Sciatic nerve (tissue), 2 donors: ENCODE measurements around the gene IER5. TPM values are rescaled to one million over a fixed set of nuclear protein-coding genes. Genes with fewer than 3 reads are reported as not detected.
"Not testable (repeated sequence)": the region's sequence is repeated elsewhere in the genome, so short reads cannot be mapped to it uniquely, and the experiment has no call there.

Experiments
- ATAC-seq: fragments of 200-7000 bp; cut with Tn5 transposase; one replicate; pipeline ENCODE4 v1.9.1; 2020; ENCODE audit warnings: mild to moderate bottlenecking, moderate library complexity
- DNase-seq: peaks from one replicate; pipeline ENCODE4 v3.0.0-alpha.2; 2020; ENCODE audit warnings: low spot score
- intact Hi-C: fragments of 100-400 bp; cut with DNase I; formaldehyde crosslinking; loops from one replicate; pipeline ENCODE4 v1.14.2; 2022
- total RNA-seq: library from RNA; stranded (reverse); fragmentation: NEBNext Ultra II Directional; extraction: Animal tissue kit (Norgen Biotek cat#: 25700); gene quantifications from one replicate; pipeline ENCODE4 v1.2.1, GENCODE V29; 2021
- donor health status: DM: no; HTN: no; CAD: no.
- donor health status: DM: no; HTN: no; CAD: no.

The IER5 gene
- total RNA-seq = 10.9 TPM

GRCh38 chr1:181088079-181089016 is at the start of gene IER5:
IER5 (plus strand) TSS chr1:181088700; CDS start chr1:181088903, 203 bp downstream.
- peak; percentile 98 for DNase-seq
- intact Hi-C loops = loop anchor here (5.0 kb wide), 1 partner anchor 54 kb away; no protein-coding TSS in a partner anchor
- peak; percentile 98 for ATAC-seq

DNA sequence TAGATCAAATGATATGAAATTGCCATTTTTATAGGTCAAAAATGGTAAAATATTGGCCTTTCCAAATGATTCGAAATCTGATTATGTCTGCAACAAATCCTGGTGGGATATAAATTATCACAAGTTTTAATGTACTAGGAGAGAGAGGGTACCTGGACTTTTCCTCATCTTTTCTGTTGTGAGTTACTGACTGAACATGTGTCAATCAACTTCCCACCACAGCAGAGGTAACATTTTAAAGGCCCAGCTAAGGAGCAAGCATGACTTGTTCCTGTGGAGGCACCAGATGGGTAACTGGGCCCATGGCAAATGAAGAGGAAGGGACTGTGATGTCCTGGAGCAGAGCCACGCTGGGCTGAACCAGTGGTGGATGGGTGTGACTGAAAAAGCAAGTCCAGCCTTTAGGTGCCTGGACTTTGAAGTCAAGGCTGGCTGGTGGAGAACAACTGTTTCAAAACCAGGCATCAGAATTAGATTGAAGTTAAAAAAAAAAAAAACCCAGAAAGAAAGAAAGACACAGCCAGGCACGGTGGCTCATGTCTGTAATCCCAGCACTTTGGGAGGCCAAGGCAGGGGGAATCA is 48.1 kb upstream of the IER5 start:
- DNase-seq (no peak), ATAC-seq (no peak)
- intact Hi-C loops = no loop called here

DNA sequence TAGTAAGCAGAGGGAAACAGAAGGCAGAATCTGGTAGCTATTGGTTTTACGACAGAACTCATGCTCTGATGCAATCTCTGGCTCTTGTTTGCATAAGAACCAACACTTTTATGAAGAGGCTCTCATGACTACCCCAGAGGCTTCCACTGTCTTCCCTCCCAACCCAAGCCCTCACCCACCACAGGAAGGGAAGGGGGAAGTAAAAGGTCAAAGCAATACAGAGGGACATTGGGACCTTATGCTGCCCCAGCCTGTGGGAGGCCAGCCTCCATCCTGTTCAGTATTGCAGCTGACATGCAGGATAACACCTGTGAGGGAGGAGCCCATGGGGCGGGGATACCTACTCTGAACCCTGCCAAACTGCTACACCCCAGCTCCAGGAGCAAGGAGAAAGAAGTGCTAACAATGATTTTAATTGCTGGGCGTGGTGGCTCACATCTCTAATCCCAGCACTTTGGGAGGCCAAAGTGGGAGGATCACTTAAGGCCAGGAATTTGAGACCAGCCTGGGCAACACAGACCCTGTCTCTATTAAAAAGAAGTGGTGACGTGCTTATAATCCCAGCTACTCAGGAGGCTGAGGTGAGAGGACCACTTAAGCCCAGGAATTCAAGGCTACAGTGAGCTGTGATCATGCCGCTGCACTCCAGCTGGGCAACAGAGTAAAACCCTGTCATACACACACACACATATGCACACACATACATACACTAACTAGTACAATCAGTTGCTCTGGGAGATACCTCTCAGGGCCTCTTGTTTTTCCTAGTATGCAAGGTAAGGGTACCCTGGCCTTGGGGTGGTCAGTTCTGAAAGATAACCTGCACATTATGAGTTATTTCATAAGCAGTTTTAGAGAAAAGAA is 45.2 kb upstream of the IER5 start:
- DNase-seq (no peak), ATAC-seq (no peak)
- intact Hi-C loops = no loop called here

DNA sequence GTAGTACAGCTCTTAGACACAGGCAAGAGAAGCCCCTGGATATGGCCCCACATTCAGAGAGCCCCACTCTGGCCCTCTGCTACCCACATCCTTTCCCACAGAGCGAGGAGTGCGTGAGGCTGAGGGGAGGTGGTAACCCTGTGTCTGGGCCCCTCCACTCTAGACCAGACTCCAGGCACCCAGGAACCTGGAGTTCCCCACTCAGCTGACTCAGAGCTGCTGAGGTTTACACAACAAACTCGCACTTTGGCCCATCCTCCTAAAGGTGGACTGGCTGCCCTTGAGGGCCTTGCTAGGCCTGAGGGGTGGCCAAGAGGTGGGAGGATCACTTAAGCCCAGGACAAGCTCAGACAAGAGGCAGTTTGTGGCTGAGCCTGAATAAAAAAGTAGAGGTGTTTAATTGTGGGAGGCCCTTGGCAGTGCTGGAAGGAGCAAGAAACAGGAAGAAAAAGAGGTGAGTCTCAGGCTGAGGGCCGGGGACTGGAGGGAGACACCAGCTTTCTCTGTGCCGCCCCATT is 44.0 kb upstream of the IER5 start:
- ATAC-seq (no peak), DNase-seq (no peak)
- intact Hi-C loops = no loop called here

GRCh38 chr1:181045946-181046345 is 42.6 kb upstream of the IER5 start:
- intact Hi-C loops, DNase-seq, ATAC-seq: not testable (repeated sequence)

GRCh38 chr1:181049378-181049777 is 39.1 kb upstream of the IER5 start:
- intact Hi-C loops = no loop called here
- ATAC-seq = no peak
- no peak for DNase-seq

DNA sequence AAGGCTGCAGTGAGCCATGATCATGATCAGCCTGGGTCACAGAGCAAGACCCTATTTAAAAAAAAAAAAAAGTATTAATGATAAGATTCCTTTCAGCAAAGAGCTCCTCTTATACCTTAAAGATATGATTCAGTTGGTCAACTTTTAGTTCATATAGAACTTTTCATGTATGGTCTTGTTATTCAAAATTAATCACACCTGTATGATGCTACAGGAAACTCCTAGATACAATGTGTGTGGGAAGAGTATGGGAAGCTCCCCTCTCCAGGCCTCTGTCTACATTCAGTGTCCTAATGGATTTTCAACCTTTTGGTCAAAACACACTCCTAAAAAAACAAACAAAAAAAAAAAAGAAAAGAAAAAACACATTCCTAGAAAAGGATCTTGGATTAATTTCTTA is 37.6 kb upstream of the IER5 start:
- ATAC-seq (no peak), DNase-seq (no peak)
- intact Hi-C loops = no loop called here

DNA sequence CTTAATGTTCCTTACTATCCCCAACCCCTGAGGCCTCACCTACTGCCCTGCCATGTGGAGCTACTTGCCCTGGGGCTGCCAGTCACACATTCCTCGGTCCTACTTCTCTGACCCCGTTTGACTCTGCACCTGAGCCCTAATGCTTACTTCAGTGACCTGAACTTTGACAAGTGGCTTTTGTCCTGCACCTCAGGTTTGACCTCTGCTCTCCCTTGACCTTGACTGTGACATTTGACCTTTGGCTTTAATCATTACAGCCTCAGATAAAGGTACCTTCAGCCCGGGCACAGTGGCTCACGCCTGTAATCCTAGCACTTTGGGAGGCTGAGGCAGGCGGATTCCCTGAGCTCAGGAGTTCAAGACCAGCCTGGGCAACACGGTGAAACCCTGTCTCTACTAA is 31.9 kb upstream of the IER5 start:
- no peak for ATAC-seq
- intact Hi-C loops = no loop called here

DNA sequence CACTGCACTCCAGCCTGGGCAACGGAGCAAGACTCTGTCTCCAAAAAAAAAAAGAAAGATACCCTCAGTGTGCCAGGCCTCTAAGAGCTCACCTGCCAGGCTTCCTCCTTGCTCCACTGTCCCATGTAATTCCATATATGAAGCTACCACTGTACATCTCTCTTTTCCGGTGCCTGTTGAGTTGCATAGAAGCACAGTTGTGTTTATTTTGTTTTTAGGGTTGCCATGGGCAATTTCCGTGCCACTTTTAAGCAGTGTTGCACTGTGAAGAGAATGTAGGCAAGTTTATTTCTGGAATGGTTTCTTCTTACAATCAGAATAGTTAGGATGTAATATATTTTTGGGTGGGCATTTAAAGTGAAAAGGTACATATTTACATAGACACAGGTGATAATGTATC is 31.4 kb upstream of the IER5 start:
- intact Hi-C loops = no loop called here
- ATAC-seq = no peak
- no peak for DNase-seq

More for the DNA sequence above, 31.9 kb upstream of the IER5 start:
- no peak for DNase-seq

DNA sequence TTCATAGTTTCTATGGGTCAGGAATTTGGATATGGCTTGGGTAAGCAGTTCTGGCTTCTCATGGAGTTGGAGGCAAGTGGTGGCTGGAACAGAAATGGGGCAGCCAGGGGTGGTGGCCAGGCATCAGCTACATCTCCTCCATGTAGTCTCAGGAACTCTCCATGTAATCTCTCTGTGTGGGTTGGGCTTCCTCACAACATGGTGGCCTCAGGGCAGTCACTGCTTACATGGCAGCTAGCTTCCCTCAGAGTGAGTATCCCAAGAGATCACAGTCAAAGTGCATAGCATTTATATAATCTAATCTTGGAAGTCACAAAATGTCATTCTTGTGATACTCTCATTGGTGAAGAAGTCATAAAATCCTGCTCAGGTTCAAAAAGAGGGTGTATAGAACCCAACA is 29.1 kb upstream of the IER5 start:
- ATAC-seq = no peak
- intact Hi-C loops = no loop called here
- DNase-seq = no peak

DNA sequence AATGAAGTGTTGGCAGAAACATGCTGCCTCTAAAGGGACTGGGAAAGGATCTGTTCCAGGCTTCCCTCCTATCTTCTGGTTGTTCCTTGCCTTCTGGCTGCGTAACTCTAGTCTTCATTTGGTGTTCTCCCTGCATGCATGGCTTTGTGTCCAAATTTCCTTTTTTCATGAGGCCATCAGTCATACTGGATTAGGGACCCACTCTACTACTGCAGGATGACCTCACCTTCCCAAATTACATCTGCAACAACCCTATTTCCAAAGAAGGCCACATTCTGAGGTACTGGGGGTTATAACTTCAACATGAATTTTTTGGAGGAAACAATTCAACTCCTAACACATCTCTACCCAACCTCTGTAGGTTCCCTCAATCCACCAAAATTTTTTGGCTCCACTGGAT is 28.4 kb upstream of the IER5 start:
- ATAC-seq (no peak), DNase-seq (no peak)
- intact Hi-C loops = no loop called here

- intact Hi-C loops, ATAC-seq, DNase-seq: not testable (repeated sequence)
Observed at GRCh38 chr1:181060947-181061346, 27.6 kb upstream of the IER5 start.

DNA sequence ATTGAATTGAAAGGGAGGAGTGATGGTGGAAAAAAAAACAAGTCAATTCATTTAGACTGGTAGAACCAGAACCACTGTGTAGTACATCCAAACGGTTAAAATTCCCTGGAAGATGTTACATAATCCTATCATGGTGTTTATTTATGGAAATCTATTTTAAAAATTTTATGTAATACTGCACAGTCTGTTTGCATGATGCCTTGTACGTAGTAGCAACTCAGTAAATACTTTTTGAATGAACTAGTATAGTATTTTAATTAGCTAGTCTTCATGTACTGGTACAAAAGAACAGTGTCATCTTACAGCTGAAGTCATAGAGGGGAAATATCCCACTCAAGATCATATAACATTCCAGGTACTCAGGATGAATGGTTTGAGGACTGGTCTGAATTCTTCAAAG is 27.0 kb upstream of the IER5 start:
- ATAC-seq (no peak), DNase-seq (no peak)
- intact Hi-C loops = no loop called here

GRCh38 chr1:181061891-181062835 is 26.3 kb upstream of the IER5 start:
- DNase-seq (no peak), ATAC-seq (peak; percentile 82)
- intact Hi-C loops = no loop called here

DNA sequence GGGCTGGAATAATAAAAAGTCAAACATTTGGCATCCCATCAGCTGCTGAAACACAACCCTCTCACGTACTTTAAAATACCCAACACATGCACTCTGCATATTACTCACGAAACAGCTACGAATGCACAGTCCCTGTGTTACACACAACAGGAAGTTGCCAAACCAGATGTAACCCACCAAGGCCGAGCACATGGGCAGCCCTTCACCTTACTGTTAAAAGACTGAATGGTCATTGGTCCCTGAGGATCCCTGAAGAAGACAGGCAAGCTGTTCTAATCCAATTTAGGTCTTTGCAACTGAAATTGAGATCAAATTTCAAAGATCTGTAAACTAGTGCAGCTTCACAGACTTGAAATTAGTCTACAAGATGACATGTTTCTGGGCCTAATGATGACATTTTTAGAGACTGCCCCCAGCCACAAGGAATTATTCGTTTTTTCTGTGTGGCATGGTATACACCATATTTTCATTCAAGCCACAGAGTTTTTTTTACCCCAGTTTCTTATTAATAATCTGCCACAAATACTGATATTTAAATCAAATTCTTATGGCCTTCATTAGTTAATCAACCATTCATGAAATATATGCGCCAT is 25.6 kb upstream of the IER5 start:
- DNase-seq (no peak), ATAC-seq (peak; percentile 72)
- intact Hi-C loops = no loop called here

DNA sequence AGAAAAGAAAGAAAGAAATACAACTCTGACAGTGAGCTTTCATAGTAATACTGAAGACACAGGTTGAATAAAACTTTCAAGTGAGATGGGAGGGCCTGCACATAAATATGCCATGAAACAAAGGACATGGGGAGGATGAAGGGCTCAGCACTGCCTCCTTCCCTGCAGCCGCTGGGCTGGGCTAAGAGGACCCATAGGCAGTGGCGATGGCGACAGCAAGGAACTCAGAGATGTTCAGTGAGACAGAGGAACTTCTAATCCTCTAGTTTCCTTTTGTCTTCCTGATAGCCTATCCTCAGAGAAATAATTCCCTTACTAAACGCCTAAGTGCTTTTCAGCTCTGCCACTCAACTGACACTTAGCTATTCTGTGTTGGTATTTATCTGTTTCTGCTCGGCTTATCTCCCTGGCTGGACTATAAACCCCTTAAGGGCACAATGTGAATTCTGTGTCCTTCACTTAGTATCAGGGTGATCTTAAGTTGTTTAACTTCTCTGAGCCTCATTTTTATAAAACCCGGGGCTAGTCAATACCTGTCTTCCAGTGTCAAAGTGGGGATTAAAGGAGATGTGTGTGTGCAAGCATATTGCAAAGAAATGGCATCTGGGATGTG is 24.4 kb upstream of the IER5 start:
- ATAC-seq (no peak), DNase-seq (no peak)
- intact Hi-C loops = no loop called here

DNA sequence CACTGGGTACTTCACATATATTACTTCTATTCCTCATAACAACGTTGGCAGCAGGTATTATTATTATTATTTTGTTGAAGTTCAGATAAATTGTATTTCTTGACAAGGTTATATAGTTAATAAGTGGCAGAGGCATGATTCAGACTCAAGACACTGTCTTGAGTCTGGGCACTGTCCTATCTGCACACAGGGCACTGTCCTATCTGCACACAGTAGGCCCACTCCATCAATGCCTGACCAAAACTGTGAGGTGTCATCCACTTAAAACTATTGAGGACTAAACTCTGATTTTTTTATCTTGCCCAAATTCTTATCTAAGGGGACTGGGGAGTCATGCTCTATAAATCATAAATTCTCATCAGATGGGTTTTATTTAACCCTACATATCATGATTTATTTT is 23.8 kb upstream of the IER5 start:
- intact Hi-C loops = no loop called here
- no peak for DNase-seq
- no peak for ATAC-seq
